ENCODE data around the gene PXDN.
"Not testable (repeated sequence)": the region's sequence is repeated elsewhere in the genome, so short reads cannot be mapped to it uniquely, and the experiment has no call there.

PXDN gene

GRCh38 chr2:1626271-1626681, 118.0 kb downstream of the PXDN start:
- no peaks in the 10 kb centered on the region for H3K4me1 ChIP-seq (ENCODE audit: control insufficient read depth in 1 of 2, insufficient read depth in 1 of 2, low read depth in 1 of 2, low read length in 1 of 2)
- H3K36me3 ChIP-seq: no peaks in the 10 kb centered on the region
- no peak overlapping the region for H3K27ac ChIP-seq
- H3K4me3 ChIP-seq (ENCODE audit: low read depth in 1 of 2, low read length in 1 of 2): no peak overlapping the region
- no peaks in the 10 kb centered on the region for H3K9me3 ChIP-seq
- TF ChIP-seq, protein P1, sequence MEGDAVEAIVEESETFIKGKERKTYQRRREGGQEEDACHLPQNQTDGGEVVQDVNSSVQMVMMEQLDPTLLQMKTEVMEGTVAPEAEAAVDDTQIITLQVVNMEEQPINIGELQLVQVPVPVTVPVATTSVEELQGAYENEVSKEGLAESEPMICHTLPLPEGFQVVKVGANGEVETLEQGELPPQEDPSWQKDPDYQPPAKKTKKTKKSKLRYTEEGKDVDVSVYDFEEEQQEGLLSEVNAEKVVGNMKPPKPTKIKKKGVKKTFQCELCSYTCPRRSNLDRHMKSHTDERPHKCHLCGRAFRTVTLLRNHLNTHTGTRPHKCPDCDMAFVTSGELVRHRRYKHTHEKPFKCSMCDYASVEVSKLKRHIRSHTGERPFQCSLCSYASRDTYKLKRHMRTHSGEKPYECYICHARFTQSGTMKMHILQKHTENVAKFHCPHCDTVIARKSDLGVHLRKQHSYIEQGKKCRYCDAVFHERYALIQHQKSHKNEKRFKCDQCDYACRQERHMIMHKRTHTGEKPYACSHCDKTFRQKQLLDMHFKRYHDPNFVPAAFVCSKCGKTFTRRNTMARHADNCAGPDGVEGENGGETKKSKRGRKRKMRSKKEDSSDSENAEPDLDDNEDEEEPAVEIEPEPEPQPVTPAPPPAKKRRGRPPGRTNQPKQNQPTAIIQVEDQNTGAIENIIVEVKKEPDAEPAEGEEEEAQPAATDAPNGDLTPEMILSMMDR (IDR thresholded peaks at IDR 0.05): no peak
- H3K27me3 ChIP-seq: no peaks in the 10 kb centered on the region

DNA sequence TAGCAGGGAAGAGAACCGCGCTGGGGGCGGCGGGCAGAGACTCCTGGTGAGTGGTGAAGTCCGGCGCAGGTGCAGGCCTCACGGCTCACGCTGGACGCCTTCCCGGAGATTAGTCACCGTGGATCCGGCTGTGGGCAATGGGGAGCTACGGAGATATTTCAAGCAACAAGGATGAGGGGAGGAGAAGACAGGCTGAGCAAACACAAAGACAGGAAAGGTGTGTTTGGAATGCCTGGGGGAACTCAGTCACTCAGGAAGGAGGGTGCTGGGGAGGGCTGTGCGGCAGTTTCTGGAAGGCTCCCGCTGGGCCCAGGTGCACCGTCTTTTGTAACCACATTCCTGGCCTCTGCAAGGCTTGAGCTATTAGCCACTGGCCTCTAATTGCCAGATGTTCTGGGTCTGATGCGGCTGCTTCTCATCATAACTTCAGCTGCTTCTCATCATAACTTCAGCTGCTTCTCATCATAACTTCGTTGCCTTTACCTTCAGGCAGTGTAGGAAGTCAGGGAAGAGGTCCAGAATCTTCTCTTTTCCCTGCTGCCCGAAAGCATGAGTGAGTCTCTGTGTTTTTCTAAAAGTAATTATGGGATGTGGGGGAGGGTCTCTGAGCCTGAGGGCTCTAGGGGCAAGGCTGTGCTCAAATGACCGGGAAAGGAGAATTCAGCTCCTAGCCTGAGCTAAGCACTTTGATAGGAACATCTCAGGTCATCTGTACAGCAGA, 118.9 kb downstream of the PXDN start:
- Histone ChIP-seq H3K9me3 (no peaks in the 10 kb centered on the region), H3K4me3 (ENCODE audit: low read depth in 1 of 2, low read length in 1 of 2) (no peak overlapping the region), H3K27ac (no peak overlapping the region)

GRCh38 chr2:1623906-1624445, 120.3 kb downstream of the PXDN start:
- no peak overlapping the region for H3K4me3 ChIP-seq (ENCODE audit: low read depth in 1 of 2, low read length in 1 of 2)
- H3K9me3 ChIP-seq: no peaks in the 10 kb centered on the region
- H3K27ac ChIP-seq: no peak overlapping the region
- H3K27me3 ChIP-seq: no peaks in the 10 kb centered on the region
- TF ChIP-seq, protein P1 (IDR thresholded peaks at IDR 0.05): no peak
- no peaks in the 10 kb centered on the region for H3K4me1 ChIP-seq (ENCODE audit: control insufficient read depth in 1 of 2, insufficient read depth in 1 of 2, low read depth in 1 of 2, low read length in 1 of 2)
- no peaks in the 10 kb centered on the region for H3K36me3 ChIP-seq

More for the DNA sequence above, 118.9 kb downstream of the PXDN start:
- TF ChIP-seq, protein P1 (IDR thresholded peaks at IDR 0.05): no peak
- Histone ChIP-seq H3K36me3 (no peaks in the 10 kb centered on the region), H3K4me1 (ENCODE audit: control insufficient read depth in 1 of 2, insufficient read depth in 1 of 2, low read depth in 1 of 2, low read length in 1 of 2) (no peaks in the 10 kb centered on the region), H3K27me3 (no peaks in the 10 kb centered on the region)

GRCh38 chr2:1622521-1623200, 121.7 kb downstream of the PXDN start:
- Histone ChIP-seq H3K4me1 (ENCODE audit: control insufficient read depth in 1 of 2, insufficient read depth in 1 of 2, low read depth in 1 of 2, low read length in 1 of 2) (no peaks in the 10 kb centered on the region), H3K36me3 (no peaks in the 10 kb centered on the region), H3K4me3 (ENCODE audit: low read depth in 1 of 2, low read length in 1 of 2) (no peak overlapping the region), H3K27ac (no peak overlapping the region), H3K27me3 (no peaks in the 10 kb centered on the region), H3K9me3 (no peaks in the 10 kb centered on the region)
- TF ChIP-seq, protein P1 (IDR thresholded peaks at IDR 0.05): no peak

- not testable (repeated sequence) for H3K4me3 ChIP-seq (ENCODE audit: low read depth in 1 of 2, low read length in 1 of 2); H3K27ac ChIP-seq; H3K9me3 ChIP-seq; H3K4me1 ChIP-seq (ENCODE audit: control insufficient read depth in 1 of 2, insufficient read depth in 1 of 2, low read depth in 1 of 2, low read length in 1 of 2); H3K27me3 ChIP-seq; H3K36me3 ChIP-seq
Observed at GRCh38 chr2:1621976-1622375, 122.3 kb downstream of the PXDN start.

DNA sequence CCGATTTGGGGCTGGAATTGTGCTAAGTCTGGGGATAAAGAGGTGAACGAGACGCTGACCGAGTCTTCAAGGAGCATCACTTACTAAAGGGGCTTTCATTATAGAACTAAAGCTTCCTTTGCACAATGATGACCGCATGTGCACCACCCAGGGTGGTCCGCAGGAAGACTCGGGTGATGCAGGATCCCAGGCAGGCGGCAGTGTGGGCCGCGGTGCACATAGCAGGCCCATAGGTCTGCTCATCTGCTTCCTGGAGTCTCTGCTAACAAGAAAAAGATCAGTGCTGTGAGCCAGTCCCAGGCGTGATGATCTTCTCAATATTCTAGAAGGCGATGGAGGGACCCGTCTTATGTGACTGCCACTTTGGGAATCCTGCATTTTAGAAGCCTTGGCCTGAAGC, 122.8 kb downstream of the PXDN start:
- H3K4me3 ChIP-seq (ENCODE audit: low read depth in 1 of 2, low read length in 1 of 2): no peak overlapping the region
- no peaks in the 10 kb centered on the region for H3K27me3 ChIP-seq
- H3K27ac ChIP-seq: no peak overlapping the region
- H3K36me3 ChIP-seq: no peaks in the 10 kb centered on the region
- TF ChIP-seq, protein P1 (IDR thresholded peaks at IDR 0.05): no peak
- H3K9me3 ChIP-seq: no peaks in the 10 kb centered on the region
- H3K4me1 ChIP-seq (ENCODE audit: control insufficient read depth in 1 of 2, insufficient read depth in 1 of 2, low read depth in 1 of 2, low read length in 1 of 2): no peaks in the 10 kb centered on the region

All from neutrophil (primary cell).